Stomach (tissue), 9 donors: ENCODE measurements around the gene OXCT1. TPM values are rescaled to one million over a fixed set of nuclear protein-coding genes. Genes with fewer than 3 reads are reported as not detected.

Experiments used
- DNase-seq, 2 donors: peaks; one replicate each; pipeline versions ENCODE4 v3.0.0 to v3.0.0-alpha.2; 2013 to 2019
- H3K27ac ChIP-seq, 5 donors: fragments of 200-600 bp in 4 of 5; sonication (generic) in 4 of 5; one replicate each; pipeline ENCODE4 v1.5.1; 2013 to 2019; ENCODE audit warnings: mild to moderate bottlenecking in 1 of 5, moderate library complexity in 1 of 5
- H3K27me3 ChIP-seq, 3 donors: fragments of 200-600 bp; sonication (generic); one replicate each; pipeline ENCODE4 v1.5.1; 2017 to 2019; ENCODE audit warnings: mixed run types in 1 of 3
- H3K36me3 ChIP-seq, 4 donors: fragments of 200-600 bp; sonication (generic); 1 replicate in 3 of 4; 2 replicates in 1 of 4; pipeline ENCODE4 v1.5.1; 2016 to 2019
- H3K4me1 ChIP-seq, 4 donors: fragments of 200-600 bp; sonication (generic); one replicate each; pipeline ENCODE4 v1.5.1; 2016 to 2019
- H3K4me3 ChIP-seq, 4 donors: fragments of 200-600 bp; sonication (generic) in 3 of 4; one replicate each; pipeline ENCODE4 v1.5.1; 2016 to 2019; ENCODE audit warnings: mild to moderate bottlenecking in 1 of 4
- H3K9me3 ChIP-seq, 4 donors: fragments of 200-600 bp; sonication (generic); one replicate each; pipeline ENCODE4 v1.5.1; 2016 to 2019
- EP300 ChIP-seq: sonication (generic); formaldehyde crosslinking; IDR thresholded peaks from one replicate; pipeline ENCODE4 v1.6.1; 2017; ENCODE audit warnings: antibody characterized with exemption
- POLR2A ChIP-seq, 4 donors: fragments of 450-650 bp; IDR thresholded peaks; one replicate each; pipeline ENCODE4 v1.6.1; 2016; ENCODE audit warnings: antibody characterized with exemption in 4 of 4, control low read depth in 2 of 4, mild to moderate bottlenecking in 1 of 4, moderate library complexity in 1 of 4
- POLR2AphosphoS5 ChIP-seq, 3 donors: sonication (generic); formaldehyde crosslinking; IDR thresholded peaks; one replicate each; pipeline ENCODE4 v1.6.1; 2016; ENCODE audit warnings: antibody characterized with exemption in 3 of 3
- WGBS, 5 donors: extraction: QIAGEN DNeasy Blood & Tissue Kit in 3 of 5; methylation state at CpG; one replicate each; pipeline versions ENCODE4 v1.1.5 to v1.1.7; 2013 to 2018; 5-methylcytosine and 5-hydroxymethylcytosine counted together
- intact Hi-C: fragments of 100-400 bp; cut with DNase I; formaldehyde crosslinking; loops from one replicate; pipeline ENCODE4 v1.15.1; 2023; ENCODE audit warnings: low total_unique reads
- polyA plus RNA-seq, 3 donors: library from polyadenylated mRNA; stranded (reverse); fragments of 200-250 nt; gene quantifications; one replicate each; pipeline ENCODE4 v1.2.3, GENCODE V29; 2013
- total RNA-seq, 5 donors: library from RNA; depleted of rRNA; stranded (reverse); fragments of >200 nt; gene quantifications; one replicate each; pipeline versions ENCODE4 v1.1.0 to v1.2.3, GENCODE V29; 2014 to 2016
- TF ChIP-seq, protein P1 (sequence below), 7 experiments: fragments of 450-650 bp in 4 of 7; fragments of 200-600 bp in 3 of 7; sonication (generic) in 3 of 7; IDR thresholded peaks; one replicate each; pipeline ENCODE4 v1.5.1; 2016 to 2019; ENCODE audit warnings: antibody characterized with exemption in 7 of 7, control low read depth in 2 of 7, mild to moderate bottlenecking in 1 of 7
- donor health status: healthy with polysubstance abuse.
- donor health status: Bipolar disorder and iron deficiency.
- donor health status: healthy.

OXCT1 gene
- total and polyA plus RNA-seq, 8 donors = 4.1 to 33.3 (median 14.8) TPM

DNA sequence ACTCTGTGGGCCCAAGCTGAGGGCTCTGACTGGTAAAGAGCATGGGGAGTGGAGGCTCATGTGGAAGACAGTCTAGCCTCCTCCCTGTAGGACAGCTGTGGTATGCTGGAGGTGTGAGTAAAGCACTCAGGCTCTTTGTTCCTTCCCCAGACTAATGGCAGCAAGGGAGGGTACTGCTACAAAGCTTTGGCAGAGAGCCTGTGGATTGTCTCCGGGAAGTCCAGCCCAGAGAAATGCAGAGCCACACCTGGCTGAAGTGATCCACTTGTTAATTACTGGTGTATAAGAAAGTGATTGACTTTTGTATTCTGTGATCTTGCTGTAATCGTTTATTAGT lies 161.7 kb downstream of the OXCT1 start:
- no peaks in the 10 kb centered on the region for H3K27me3 ChIP-seq
- no peaks in the 10 kb centered on the region for H3K36me3 ChIP-seq
- H3K27ac ChIP-seq = no peak overlapping the region
- no peaks in the 10 kb centered on the region for H3K4me1 ChIP-seq
- intact Hi-C loops = no loop called here
- WGBS, 5 donors = 67 to 83% (median 82%) methylated on average over 2 of the region's 2 CpGs
- H3K9me3 ChIP-seq = peaks cover 0 to 37% (median 21%) of the 10 kb centered on the region in 4 donors
- no peak for DNase-seq
- no peak overlapping the region for H3K4me3 ChIP-seq
- TF ChIP-seq POLR2AphosphoS5 (IDR thresholded peaks at IDR 0.05) = no peak
- TF ChIP-seq EP300 = no peak
- TF ChIP-seq POLR2A (IDR thresholded peaks at IDR 0.05) = no peak
- TF ChIP-seq, protein P1, sequence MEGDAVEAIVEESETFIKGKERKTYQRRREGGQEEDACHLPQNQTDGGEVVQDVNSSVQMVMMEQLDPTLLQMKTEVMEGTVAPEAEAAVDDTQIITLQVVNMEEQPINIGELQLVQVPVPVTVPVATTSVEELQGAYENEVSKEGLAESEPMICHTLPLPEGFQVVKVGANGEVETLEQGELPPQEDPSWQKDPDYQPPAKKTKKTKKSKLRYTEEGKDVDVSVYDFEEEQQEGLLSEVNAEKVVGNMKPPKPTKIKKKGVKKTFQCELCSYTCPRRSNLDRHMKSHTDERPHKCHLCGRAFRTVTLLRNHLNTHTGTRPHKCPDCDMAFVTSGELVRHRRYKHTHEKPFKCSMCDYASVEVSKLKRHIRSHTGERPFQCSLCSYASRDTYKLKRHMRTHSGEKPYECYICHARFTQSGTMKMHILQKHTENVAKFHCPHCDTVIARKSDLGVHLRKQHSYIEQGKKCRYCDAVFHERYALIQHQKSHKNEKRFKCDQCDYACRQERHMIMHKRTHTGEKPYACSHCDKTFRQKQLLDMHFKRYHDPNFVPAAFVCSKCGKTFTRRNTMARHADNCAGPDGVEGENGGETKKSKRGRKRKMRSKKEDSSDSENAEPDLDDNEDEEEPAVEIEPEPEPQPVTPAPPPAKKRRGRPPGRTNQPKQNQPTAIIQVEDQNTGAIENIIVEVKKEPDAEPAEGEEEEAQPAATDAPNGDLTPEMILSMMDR (IDR thresholded peaks at IDR 0.05) = no peak

- no peak overlapping the region for H3K4me3 ChIP-seq
- no peaks in the 10 kb centered on the region for H3K27me3 ChIP-seq
- H3K36me3 ChIP-seq = no peaks in the 10 kb centered on the region
- peaks cover 0 to 35% (median 19%) of the 10 kb centered on the region in 4 donors for H3K9me3 ChIP-seq
- intact Hi-C loops = no loop called here
- DNase-seq = no peak
- H3K27ac ChIP-seq = no peak overlapping the region
- TF ChIP-seq POLR2A (IDR thresholded peaks at IDR 0.05) (no peak), EP300 (no peak), POLR2AphosphoS5 (IDR thresholded peaks at IDR 0.05) (no peak)
- TF ChIP-seq, protein P1 (IDR thresholded peaks at IDR 0.05) = no peak
- WGBS, 5 donors = 49 to 54% (median 53%) methylated on average over 4 of the region's 4 CpGs
- H3K4me1 ChIP-seq = no peaks in the 10 kb centered on the region
Measured at GRCh38 chr5:41707853-41708603, 162.2 kb downstream of the OXCT1 start.

GRCh38 chr5:41695920-41696582 lies 174.2 kb downstream of the OXCT1 start:
- H3K27ac ChIP-seq = no peak overlapping the region
- TF ChIP-seq POLR2A (IDR thresholded peaks at IDR 0.05) = no peak
- TF ChIP-seq POLR2AphosphoS5 (IDR thresholded peaks at IDR 0.05) = no peak
- TF ChIP-seq, protein P1 (IDR thresholded peaks at IDR 0.05) = no peak
- no peak for TF ChIP-seq EP300
- WGBS, 5 donors = 82 to 85% (median 84%) methylated on average over 3 of the region's 3 CpGs
- no peaks in the 10 kb centered on the region for H3K36me3 ChIP-seq
- H3K4me3 ChIP-seq = no peak overlapping the region
- H3K27me3 ChIP-seq = no peaks in the 10 kb centered on the region
- H3K4me1 ChIP-seq = no peaks in the 10 kb centered on the region
- peaks cover 0 to 9% (median 0%) of the 10 kb centered on the region in 4 donors for H3K9me3 ChIP-seq
- no peak for DNase-seq
- intact Hi-C loops = no loop called here

- WGBS, 5 donors = 53 to 73% (median 67%) methylated on average over 2 of the region's 2 CpGs
- Histone ChIP-seq H3K4me3 (no peak overlapping the region), H3K36me3 (no peaks in the 10 kb centered on the region), H3K9me3 (peaks cover 0 to 3% (median 0%) of the 10 kb centered on the region in 4 donors), H3K27ac (no peak overlapping the region), H3K4me1 (no peaks in the 10 kb centered on the region), H3K27me3 (no peaks in the 10 kb centered on the region)
- intact Hi-C loops = no loop called here
- DNase-seq = no peak
- TF ChIP-seq EP300 (no peak), POLR2A (IDR thresholded peaks at IDR 0.05) (no peak), POLR2AphosphoS5 (IDR thresholded peaks at IDR 0.05) (no peak)
- TF ChIP-seq, protein P1 (IDR thresholded peaks at IDR 0.05) = no peak
Measured at GRCh38 chr5:41686767-41687166, 183.5 kb downstream of the OXCT1 start.
